NCI-H2171 (cell line): Measurements from ENCODE around the gene WWOX.

Experiments used
- DNase-seq: peaks from one replicate; lab custom pipeline; 2025; lab: John Stamatoyannopoulos, UW

Gene WWOX

GRCh38 chr16:78438219-78438618, 338.8 kb downstream of the WWOX start:
- DNase-seq, result no peak

GRCh38 chr16:78438632-78439031, 339.2 kb downstream of the WWOX start:
- no peak for DNase-seq

GRCh38 chr16:78439646-78440045, 340.2 kb downstream of the WWOX start:
- DNase-seq, result no peak

GRCh38 chr16:78441298-78441697, 341.8 kb downstream of the WWOX start:
- no peak for DNase-seq

GRCh38 chr16:78443542-78444364, 344.3 kb downstream of the WWOX start:
- DNase-seq, result no peak

GRCh38 chr16:78445818-78446217, 346.4 kb downstream of the WWOX start:
- DNase-seq, result no peak

GRCh38 chr16:78446486-78446885, 347.0 kb downstream of the WWOX start:
- DNase-seq, result no peak

GRCh38 chr16:78446992-78447563, 347.6 kb downstream of the WWOX start:
- no peak for DNase-seq

GRCh38 chr16:78448658-78449271, 349.3 kb downstream of the WWOX start:
- no peak for DNase-seq

- DNase-seq, result no peak
Observed at GRCh38 chr16:78450255-78450654, 350.8 kb downstream of the WWOX start.

GRCh38 chr16:78452025-78452555, 352.6 kb downstream of the WWOX start:
- DNase-seq, result no peak

- no peak for DNase-seq
Observed at GRCh38 chr16:78455861-78456260, 356.4 kb downstream of the WWOX start.

- no peak for DNase-seq
Observed at GRCh38 chr16:78458588-78458987, 359.1 kb downstream of the WWOX start.

- no peak for DNase-seq
Observed at GRCh38 chr16:78460428-78460827, 361.0 kb downstream of the WWOX start.

GRCh38 chr16:78461087-78461486, 361.6 kb downstream of the WWOX start:
- no peak for DNase-seq

- no peak for DNase-seq
Observed at GRCh38 chr16:78461496-78462287, 362.2 kb downstream of the WWOX start.

GRCh38 chr16:78462288-78463208, 363.1 kb downstream of the WWOX start:
- no peak for DNase-seq

- DNase-seq, result no peak
Observed at GRCh38 chr16:78463591-78463990, 364.1 kb downstream of the WWOX start.

- no peak for DNase-seq
Observed at GRCh38 chr16:78464833-78465232, 365.4 kb downstream of the WWOX start.

GRCh38 chr16:78465730-78466129, 366.3 kb downstream of the WWOX start:
- DNase-seq, result no peak

GRCh38 chr16:78469787-78470186, 370.3 kb downstream of the WWOX start:
- DNase-seq, result no peak
